Colon (tissue), 2 donors: Measurements from ENCODE around the gene IL1RAP.
"Not testable (repeated sequence)": the region's sequence is repeated elsewhere in the genome, so short reads cannot be mapped to it uniquely, and the experiment has no call there.

ENCODE experiments used
- FAIRE-seq: peaks from 2 replicates; lab custom pipeline; 2012; peaks lifted over from hg19 to GRCh38; lab: Jason Lieb, UNC
- donor health status: control.
- donor health status: control.

IL1RAP gene, protein sequence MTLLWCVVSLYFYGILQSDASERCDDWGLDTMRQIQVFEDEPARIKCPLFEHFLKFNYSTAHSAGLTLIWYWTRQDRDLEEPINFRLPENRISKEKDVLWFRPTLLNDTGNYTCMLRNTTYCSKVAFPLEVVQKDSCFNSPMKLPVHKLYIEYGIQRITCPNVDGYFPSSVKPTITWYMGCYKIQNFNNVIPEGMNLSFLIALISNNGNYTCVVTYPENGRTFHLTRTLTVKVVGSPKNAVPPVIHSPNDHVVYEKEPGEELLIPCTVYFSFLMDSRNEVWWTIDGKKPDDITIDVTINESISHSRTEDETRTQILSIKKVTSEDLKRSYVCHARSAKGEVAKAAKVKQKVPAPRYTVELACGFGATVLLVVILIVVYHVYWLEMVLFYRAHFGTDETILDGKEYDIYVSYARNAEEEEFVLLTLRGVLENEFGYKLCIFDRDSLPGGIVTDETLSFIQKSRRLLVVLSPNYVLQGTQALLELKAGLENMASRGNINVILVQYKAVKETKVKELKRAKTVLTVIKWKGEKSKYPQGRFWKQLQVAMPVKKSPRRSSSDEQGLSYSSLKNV

DNA sequence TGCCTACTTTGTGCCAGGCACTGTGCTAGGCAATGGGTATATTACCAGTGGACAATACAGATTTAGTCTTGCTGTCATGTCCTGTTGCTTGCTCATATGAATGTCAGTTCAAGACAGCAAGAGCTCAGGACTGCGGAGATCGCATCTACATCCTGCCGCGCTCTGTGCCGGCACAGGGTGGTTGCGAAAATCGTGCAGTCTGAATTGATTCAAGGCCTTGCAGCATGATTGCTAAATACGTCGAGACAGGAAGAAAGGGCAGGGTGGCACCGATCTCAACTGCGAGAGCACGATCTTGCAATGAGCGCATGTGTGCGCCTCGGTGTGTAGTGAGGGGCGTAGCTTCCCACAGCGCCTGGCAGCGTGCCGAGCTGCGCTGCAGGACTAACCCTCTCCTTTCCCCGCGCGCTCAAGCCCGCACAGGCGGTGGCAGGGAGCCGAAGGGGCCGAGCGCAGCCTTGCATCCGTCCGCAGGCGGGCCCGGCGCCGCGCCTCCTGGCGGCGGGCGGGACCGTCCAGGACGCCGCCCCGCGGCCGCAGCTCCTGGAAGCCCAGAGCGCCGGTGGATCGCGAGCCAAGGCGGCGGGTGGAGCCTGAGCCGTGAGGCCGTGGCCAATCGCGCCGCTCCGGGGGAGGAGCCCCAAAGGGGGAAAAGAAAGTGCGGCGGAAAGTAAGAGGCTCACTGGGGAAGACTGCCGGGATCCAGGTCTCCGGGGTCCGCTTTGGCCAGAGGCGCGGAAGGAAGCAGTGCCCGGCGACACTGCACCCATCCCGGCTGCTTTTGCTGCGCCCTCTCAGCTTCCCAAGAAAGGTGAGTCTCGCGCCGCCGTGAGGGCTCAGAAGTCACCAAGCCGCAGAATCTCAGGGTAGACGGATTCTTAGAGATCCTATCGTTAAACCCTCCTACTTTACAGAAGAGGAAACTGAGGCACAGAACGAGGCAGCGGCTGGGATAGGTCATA lies at the start of gene IL1RAP:
IL1RAP (plus strand) TSS at position 677 of the 962 bp plus-strand sequence. CDS start 50,205 bp downstream, outside the sequence.
- no peak for FAIRE-seq

DNA sequence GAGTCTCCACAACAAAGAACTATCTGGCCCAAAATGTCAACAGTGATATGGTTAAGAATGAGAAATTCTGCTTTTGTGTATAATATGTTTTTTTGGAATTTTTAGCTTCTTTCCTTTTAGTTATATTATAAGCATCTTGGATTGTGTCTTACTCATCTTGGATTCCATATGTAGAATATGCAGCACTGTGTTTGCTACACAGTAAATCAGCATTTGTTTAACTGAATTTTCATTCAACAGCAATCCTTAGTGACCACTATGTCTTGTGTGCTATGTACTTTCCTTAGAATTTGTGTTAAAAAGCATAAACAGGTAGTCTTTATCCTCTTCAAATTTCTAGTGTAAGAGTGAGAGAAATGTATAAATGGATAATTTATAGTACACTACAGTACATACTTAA lies 46.0 kb upstream of the IL1RAP start:
- FAIRE-seq: no peak

DNA sequence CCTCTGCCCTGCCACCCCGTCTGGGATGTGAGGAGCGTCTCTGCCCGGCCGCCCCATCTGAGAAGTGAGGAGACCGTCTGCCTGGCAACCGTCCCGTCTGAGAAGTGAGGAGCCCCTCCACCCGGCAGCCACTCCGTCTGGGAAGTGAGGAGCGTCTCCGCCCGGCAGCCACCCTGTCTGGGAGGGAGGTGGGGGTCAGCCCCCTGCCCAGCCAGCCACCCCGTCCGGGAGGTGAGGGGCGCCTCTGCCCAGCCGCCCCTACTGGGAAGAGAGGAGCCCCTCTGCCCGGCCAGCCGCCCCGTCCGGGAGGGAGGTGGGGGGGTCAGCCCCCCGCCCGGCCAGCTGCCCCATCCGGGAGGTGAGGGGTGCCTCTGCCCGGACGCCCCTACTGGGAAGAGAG lies 40.6 kb upstream of the IL1RAP start:
- FAIRE-seq: not testable (repeated sequence)

DNA sequence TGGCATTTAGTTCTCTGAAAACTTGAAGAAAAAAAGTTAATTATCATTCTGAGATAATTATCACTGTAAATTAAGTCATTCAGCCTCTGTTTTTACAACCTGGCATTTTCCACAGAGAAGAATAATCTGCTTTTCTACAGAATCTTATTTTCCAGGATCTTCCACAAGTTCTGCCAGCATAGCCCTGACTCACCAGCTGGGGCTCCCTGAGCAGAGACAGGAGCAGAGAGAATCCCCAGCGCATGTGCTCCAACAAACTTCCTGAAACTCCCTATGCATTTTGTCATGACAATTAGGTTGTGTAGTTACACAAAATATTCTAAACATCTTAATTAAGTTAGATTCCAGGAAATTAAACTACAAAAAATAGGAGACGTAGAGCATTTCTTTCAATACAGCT lies 32.1 kb upstream of the IL1RAP start:
- FAIRE-seq: no peak

DNA sequence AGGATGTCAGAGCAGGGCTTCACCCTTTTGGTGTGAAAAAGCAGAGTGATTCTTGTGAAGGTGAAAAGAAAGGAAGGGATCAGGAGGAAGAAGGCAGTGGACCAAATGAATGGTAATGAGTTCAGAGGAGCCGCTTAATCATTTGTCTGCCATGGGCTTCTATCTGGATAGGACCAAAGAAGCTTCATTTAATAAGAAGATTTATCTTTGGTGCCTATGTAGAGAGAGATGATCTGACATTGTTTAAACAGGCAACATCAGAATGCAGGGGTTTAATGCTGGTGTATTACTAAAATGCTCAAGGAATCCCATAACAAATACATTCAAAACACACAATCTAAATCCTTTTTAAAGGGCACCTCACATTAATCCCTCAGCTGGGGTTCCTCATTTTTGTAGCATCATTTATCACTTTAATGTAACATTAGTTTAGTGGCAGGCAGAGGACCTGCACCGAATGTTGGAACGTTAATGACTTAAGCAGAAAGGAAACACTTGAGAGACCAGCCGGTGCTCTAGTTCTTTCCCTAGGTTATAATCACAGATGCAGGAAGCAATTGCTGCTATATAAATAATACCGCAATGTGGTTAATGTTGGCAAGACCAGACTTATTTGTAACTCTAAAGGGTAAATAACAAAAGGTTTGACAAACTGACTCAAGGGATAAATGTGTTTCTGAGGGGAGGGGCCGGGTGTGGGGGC lies 27.9 kb upstream of the IL1RAP start:
- no peak for FAIRE-seq

DNA sequence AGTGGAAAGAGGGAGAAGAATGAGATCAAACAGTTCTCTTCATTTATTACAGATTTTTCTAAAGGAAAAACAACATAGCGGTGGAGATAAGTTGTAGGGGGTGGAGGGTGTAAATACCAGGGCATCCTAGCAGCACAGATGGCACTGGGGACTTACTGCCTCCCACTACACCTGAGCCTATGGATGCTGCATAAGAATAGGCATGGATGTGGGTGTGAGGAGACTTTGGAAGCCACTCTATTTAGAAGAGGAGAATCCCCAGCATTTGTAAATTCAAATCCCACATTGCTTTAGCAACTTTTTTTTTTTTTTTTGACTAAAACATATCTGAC lies 27.4 kb upstream of the IL1RAP start:
- FAIRE-seq: no peak

DNA sequence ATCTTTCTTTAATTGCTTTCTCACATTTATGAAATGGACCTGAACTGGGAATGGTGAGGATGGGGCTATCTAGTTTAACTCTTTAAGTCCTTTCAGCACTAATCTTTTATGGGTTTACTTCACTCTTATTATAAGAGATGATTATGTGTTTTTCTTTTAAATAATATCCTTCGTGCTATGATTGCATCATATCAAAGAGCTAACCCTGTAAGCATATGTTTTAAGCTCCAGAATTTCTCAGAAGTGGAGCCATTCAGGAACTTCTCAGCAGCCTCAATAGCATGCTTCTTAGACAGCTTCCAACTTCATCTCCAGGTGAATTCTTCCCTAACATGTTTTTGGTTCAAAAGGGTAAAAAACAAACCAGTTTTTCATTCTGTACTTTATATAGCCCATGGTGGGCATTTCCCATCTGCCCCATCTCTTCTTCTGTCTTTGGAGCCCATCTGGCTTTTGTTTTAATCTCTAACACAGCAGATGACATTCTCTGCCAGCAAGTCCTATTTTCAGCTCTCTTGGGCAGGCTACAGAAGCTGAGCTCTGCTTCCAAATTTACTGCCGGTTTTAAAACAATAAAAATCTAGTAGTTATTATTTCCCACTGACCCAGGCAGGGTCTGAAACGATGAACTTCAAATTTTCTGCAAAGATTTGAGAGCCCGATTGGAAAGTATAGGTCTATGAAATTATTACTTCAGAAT lies 26.8 kb upstream of the IL1RAP start:
- FAIRE-seq: no peak

DNA sequence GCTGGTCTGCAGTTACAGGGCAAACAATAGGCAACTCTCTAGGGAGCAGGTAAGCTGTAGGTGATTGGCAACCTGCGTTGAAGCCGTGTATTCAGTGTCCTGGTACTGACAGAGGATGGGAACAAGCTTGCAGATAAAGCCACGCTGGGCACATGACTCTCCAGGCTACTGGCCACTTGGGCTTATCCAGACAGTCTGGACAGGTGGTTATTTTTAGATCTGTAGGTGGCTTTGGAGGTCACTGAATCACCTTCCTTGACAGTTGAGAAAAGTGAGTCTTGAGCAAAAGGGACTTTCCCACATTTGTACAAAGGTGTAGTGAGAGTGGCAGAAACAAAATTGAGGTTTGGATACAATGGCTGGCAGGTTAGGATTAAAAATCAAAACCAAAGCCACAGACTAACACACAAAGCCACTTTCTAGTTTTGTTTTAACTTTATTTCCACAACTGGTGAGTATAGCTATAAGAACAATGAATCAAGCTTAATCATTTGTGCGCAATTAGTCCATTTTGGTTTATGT lies 22.3 kb upstream of the IL1RAP start:
- FAIRE-seq: no peak

DNA sequence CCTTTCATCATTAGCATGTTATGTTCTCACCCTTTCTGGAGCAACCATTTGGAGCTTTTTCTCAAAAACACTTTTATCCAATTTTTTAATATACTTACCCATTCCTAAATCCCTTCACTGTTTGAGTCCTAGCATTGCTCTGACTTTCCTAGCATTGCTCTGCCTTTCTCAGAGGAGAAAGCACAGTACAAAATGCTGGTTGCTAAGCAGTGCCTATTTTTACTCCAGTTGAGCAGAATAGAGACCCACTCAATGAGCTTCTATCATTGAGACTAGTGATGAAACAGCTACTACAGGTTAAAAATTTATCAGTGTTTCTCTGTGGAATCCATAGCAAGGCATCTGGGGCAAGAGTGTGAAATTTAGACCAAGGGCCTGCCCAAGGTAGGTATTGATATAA lies 21.8 kb upstream of the IL1RAP start:
- FAIRE-seq: no peak

DNA sequence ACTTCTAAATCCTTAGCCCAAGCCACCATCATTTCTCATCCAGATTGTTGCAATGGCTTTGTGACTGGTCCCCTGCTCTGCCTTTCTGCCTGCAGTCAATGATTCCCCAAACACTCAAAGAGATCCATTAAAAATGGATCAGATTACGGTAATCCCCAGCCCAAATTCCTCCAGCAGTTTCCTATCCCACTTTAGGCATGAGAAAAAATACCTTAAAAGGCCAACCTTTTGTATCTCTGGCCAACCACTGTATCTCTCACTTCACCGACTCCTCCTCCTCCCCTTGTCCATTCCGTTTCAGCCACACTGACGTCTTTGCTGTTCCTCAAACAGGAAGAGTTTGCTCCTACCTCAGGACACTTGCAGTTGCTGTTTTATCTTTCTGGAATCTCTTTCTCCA lies 20.9 kb upstream of the IL1RAP start:
- FAIRE-seq: no peak

DNA sequence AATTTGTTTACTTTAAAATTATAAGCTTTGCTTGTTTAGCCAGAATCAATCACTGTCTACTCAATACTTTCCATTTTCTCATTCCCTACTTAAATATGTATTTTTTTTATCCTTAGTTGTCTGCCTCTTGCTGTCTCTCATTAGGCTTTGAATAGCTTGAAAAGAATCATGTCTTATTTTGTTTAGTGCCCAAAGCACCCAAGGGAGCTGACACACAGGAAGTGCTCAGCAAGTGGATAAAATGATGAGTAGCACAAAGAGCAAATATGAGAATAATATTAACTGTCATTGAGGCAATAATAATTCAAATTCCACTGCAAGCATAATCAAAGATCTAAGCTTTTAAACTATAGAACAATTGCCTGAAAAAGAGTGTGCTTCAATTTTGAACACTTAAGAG lies 19.0 kb upstream of the IL1RAP start:
- FAIRE-seq: no peak

DNA sequence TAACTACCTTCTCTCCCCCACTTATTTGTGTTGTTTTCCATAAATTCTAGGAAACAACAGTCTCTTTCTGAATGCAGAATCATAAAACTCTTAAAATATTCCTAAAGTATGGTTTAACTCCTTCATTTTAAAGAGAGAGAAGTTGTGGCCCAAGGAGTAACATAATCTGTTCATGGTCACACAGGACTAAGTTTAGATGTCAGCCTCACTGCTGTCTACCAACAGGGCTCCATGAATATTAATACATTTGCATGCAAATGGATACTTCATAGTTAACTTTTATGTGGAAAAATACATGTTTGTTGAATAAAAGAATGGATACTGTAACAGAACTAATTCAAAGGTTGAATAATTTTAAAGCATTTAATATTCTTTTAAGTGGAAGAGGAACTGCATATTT lies 18.5 kb upstream of the IL1RAP start:
- no peak for FAIRE-seq

DNA sequence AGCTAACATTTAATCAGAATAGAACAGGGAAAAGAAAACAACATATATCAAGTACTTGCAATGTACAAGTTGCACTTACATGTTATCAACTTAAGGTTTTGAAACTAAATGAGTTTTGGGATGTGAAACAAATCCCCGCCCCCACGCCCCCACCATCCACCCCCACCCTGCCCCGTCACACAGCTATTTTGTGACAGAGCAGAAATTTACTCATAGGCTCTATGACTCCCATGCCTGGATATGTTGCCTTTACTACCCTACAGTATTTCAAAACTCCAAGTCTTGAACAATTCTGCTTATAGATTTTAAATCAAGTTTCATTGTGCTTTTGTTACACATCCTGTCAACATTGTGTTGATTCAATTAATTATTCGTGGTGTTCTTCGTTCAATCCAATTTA lies 18.1 kb upstream of the IL1RAP start:
- FAIRE-seq: no peak

DNA sequence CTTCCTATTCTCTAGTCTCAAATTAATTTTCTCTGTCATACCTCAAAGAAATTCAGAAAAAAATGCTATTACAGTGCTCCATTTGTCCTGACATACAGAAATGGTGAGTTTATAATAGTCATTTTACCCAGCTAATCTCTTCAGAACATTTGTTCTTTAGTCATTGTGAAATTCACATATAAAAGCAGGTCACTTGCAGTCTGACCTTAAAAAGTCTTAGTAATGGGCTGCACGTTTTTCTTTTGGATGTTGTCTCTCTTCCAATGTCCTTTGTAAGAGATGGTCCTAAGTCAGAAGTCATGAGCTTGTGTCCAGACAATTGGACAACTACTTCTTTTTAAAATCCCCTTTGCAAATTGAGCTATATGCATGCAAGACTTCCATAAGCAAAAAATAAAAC lies 17.0 kb upstream of the IL1RAP start:
- FAIRE-seq: no peak

DNA sequence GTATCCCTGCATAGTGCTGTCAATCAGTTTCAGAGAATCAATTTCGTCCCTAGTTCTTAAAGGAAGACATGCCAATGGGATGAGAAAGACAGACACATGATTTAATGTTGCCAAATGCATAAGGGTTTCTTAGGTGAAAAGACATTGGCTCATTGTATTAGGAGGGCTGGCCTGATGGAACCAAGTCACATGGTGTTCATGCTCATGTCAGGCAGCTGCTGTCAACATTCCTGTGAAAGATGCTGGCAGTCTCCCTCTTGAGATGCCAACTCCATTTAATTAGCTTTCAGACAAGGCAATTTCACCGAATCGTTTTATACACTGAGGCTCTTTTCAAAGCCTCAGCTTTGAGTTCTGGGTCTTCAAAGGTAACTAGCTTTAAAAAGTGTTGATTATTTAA lies 16.1 kb upstream of the IL1RAP start:
- FAIRE-seq: no peak

DNA sequence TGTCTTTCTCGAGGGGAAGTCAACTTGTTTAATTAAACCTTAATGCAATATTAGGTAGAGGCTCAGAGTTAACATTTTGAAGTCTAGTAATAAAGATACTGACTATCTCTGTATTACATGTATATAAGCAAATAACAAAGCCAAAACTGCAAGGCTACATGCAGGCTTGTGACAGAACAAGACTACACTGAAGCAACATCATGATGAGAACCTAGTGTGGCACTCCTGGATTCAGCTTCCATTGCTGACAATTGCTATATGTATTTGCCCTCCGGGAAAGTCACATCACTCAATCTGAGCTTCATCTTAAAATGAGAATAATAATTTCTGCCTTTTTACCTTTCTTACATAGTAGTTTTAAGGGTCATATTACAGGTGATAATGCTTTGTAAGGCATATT lies 15.6 kb upstream of the IL1RAP start:
- no peak for FAIRE-seq

DNA sequence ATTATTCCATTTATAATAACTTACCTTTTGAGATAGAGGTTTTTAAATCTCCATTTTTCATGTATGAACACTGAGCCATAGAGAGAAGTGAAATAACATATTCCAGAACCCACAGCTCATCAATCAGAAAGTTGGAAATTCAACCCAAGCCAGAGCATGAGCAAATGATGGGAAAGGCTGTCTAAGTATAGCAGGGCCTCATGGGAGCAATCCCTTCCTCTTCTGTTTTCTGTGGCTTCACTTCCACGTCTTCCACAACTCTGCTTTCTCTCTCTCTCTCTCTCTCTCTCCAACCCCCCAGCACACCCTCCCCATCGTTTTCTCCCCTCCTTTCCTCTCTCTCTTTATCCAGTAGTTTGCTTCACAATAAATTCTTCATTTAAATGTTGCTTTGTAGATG lies 14.8 kb upstream of the IL1RAP start:
- no peak for FAIRE-seq

DNA sequence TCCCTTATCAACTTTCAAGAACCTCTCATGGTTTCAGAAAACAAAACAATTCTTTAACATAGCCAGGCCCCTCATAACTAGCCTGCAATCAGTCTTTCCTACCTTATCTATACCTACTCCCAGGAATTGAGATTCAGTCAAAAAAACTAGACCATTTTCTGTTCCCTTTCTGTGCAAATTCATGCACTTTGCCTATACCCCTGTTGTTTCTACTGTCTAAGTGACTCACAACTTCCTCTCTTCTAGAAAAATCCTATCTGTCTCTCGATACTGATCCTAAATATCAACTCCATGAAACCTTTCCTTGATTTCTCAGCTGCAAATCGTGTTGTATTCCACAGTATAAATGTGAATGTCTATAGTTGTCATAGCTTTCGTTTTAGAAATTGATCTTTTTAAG lies 10.9 kb upstream of the IL1RAP start:
- no peak for FAIRE-seq

DNA sequence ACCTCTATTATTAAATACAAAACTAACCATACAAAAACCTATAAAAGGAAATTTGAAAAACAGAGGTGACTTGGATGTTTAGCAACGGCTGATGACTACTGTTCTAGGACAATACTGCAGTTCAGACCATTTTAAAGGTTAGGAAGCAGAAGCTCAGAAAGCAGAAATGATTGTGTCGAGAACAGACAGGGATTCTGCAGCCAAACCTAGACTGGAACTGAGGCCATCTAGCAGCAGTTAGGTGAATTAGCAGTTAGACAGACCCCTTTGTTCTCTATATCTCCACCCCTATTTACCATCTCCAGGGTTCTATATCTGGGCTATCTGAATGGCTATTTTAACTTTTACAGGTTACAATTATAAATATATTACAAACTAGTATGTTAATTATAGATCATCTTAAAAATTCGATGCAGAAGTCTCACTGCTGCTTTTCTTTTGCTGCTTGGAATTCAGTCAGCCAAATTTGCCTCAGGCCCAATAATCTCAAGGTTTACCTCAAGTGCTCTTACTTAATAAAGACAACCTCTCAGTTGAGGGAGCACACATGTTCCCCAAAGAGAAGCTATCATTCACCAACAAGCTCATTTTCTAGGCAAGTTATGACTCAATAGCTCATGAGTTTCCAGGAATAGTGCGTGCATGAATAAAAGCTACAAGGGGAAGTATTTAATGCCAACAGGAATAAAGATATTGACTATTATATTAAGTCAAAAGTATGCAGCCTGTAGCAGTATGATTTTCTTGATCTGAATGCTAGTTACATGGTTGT lies 9.3 kb upstream of the IL1RAP start:
- FAIRE-seq: no peak

DNA sequence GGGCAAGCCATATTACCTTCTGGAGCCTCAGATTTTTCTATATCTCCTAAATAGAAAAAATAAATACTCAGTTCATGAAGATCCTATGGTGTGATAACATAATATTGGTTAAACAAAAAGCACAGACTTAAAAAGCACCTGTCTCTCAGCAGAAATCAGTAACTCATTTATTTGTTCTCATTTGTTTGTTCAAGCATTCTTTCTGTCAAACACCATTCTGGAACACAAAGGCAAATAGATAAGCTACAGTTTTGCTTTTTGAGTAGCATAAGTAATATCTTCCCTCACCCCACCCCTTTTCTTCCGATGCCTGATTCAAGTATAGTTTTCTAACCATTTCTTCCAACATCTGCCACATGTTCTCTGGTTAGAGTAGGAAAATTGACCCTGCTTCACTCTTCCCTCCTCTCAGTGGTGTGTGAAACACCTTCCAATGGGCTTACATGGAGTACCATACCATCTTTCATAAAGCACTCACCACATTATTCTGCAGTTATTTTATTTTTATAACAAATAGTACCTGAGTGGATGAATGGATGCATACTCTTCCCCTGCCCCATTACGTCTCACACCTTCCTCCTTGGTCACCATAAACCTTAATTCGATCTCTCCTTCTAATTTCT lies 8.4 kb upstream of the IL1RAP start:
- no peak for FAIRE-seq
